Measurements from ENCODE around the gene SPCS1. TPM values are rescaled to one million over a fixed set of nuclear protein-coding genes. Genes with fewer than 3 reads are reported as not detected.

The SPCS1 gene
- total and polyA plus RNA-seq, 9 of the 15 experiments (the other 6 are each of a cell fraction or from before 2014, with no cell fraction given) = 73.9 to 567 (median 127) TPM

- TF ChIP-seq YY1 (IDR thresholded peaks at IDR 0.05; ENCODE audit: borderline replicate concordance in 1 of 3, control insufficient read depth in 1 of 3, extremely low read depth in 1 of 3, insufficient read depth in 3 of 3, insufficient read length in 1 of 3, insufficient replicate concordance in 2 of 3, low read depth in 1 of 3, low read length in 2 of 3) (no peak), ZNF280A (IDR thresholded peaks at IDR 0.05; ENCODE audit: low read depth, partially characterized antibody) (no peak), C11orf30 (IDR thresholded peaks at IDR 0.05; ENCODE audit: low read depth) (peak; percentile 45; the same call in 1 of the 2 replicates), TFAM (CRISPR knock-in tag; conservative IDR thresholded peaks at IDR 0.05) (no peak), JUN (IDR thresholded peaks at IDR 0.05; ENCODE audit: borderline replicate concordance, low read depth, low read length) (no peak), JUN (CRISPR knock-in tag; IDR thresholded peaks at IDR 0.05; ENCODE audit: borderline replicate concordance) (no peak), ZBTB11 (CRISPR knock-in tag; IDR thresholded peaks at IDR 0.05) (no peak)
Measured at GRCh38 chr3:52678265-52679198, 27.4 kb upstream of the SPCS1 start (continued).

All from K562 (cell line).